Thyroid gland (tissue), 4 donors: Measurements from ENCODE around the gene TMED5. TPM values are rescaled to one million over a fixed set of nuclear protein-coding genes. Genes with fewer than 3 reads are reported as not detected.
A peak's percentile ranks its signal among the peaks of the same experiment; 100 is the strongest.
"Not testable (repeated sequence)": the region's sequence is repeated elsewhere in the genome, so short reads cannot be mapped to it uniquely, and the experiment has no call there.

Source experiments
- DNase-seq, 2 donors: peaks; one replicate each; pipeline ENCODE4 v3.0.0-alpha.2; 2019
- H3K27ac ChIP-seq, 3 donors: fragments of 200-600 bp; sonication (generic); 1 replicate in 2 of 3; 2 replicates in 1 of 3; pipeline ENCODE4 v1.5.1; 2016 to 2019; ENCODE audit warnings: mild to moderate bottlenecking in 1 of 3, moderate library complexity in 1 of 3
- H3K27me3 ChIP-seq: fragments of 200-600 bp; sonication (generic); one replicate; pipeline ENCODE4 v1.5.1; 2019
- H3K36me3 ChIP-seq, 2 donors: fragments of 200-600 bp; sonication (generic); one replicate each; pipeline ENCODE4 v1.5.1; 2016 to 2019
- H3K4me1 ChIP-seq, 2 donors: fragments of 200-600 bp; sonication (generic); one replicate each; pipeline ENCODE4 v1.5.1; 2017 to 2019
- H3K4me3 ChIP-seq, 3 donors: fragments of 200-600 bp; sonication (generic); replicated peaks in 1 of 3; 1 replicate in 2 of 3; 2 replicates in 1 of 3; pipeline ENCODE4 v1.5.1; 2016; ENCODE audit warnings: mild to moderate bottlenecking in 1 of 3
- H3K9me3 ChIP-seq: fragments of 200-600 bp; sonication (generic); one replicate; pipeline ENCODE4 v1.5.1; 2017
- POLR2A ChIP-seq, 2 donors: fragments of 450-650 bp; IDR thresholded peaks; one replicate each; pipeline ENCODE4 v1.6.1; 2017; ENCODE audit warnings: antibody characterized with exemption in 2 of 2, mild to moderate bottlenecking in 2 of 2, moderate library complexity in 1 of 2
- WGBS, 2 donors: methylation state at CpG; one replicate each; pipeline ENCODE4 v1.1.5; 2017; 5-methylcytosine and 5-hydroxymethylcytosine counted together
- intact Hi-C: fragments of 100-400 bp; cut with DNase I; formaldehyde crosslinking; loops from one replicate; pipeline ENCODE4 v1.15.1; 2023
- total RNA-seq, 4 donors: library from RNA; depleted of rRNA; stranded (reverse); fragments of >200 nt; gene quantifications; one replicate each; pipeline ENCODE4 v1.2.3, GENCODE V29; 2016
- TF ChIP-seq, protein P1 (sequence below), 6 experiments: fragments of 200-600 bp in 3 of 6; fragments of 450-650 bp in 3 of 6; sonication (generic) in 3 of 6; IDR thresholded peaks; one replicate each; pipeline ENCODE4 v1.5.1; 2016 to 2019; ENCODE audit warnings: antibody characterized with exemption in 6 of 6, mild to moderate bottlenecking in 2 of 6, inconsistent platforms in 1 of 6, moderate library complexity in 1 of 6

Gene TMED5
- total RNA-seq, result 100 to 1,000 TPM in 1 of 4 donors, 10 to 100 TPM in 3; 96.6 to 100 (median 96.9) TPM

DNA sequence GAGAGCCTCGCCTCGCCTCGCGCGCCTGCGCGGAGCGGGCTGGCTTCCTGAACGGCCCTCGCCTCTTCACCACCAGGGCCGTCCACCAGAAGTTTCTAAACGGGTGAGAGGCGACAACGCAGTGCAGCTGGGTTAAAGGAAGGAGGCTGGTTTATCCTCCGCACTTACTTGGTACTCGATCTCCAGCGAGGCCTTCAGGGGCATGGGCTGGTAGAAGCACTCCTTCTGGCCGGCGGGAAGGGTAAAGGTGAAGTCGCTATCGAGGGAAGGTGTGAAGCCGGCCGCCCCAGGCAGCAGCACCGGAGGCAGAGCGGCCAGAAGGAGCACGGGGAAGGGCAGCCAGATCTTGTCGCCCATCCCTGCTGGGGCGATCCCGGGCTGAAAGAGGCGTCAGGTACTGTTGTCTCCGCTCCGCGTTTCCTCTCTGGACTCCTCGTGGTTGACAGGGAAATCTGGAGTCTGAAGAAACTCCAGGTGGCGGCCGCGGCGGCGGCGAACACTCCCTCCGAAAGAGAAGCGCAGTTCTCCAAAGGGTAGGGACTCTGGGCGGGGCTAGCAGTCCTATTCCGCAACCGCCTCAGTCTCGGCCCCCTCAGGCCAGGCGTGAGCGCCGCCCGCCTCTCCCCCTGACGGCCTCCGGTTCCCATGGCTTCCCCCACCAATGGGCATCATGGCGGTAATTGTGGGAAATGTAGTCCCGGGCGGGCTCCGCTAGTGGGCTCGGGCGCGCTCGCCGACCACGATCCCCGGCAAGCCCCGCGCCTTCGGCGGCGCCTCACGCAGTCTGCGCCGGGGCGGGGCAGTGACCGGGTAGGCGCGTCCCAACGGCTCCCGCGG lies at the start of gene TMED5:
TSS of gene TMED5 (minus strand) at position 528 of the 837 bp plus-strand sequence. CDS start at position 357, 171 bp downstream.
- Histone ChIP-seq H3K27me3 (no peaks in the 10 kb centered on the region), H3K4me3 (peak within 1 kb of the TSS; percentile 27 to 93 (median 89)), H3K9me3 (no peaks in the 10 kb centered on the region), H3K4me1 (peaks cover 14 to 15% of the 10 kb centered on the region in 2 donors), H3K27ac (peak within 1 kb of the TSS; percentile 92 to 100 (median 99)), H3K36me3 (no peaks in the 10 kb centered on the region)
- intact Hi-C loops, result no loop called here
- TF ChIP-seq, protein P1, sequence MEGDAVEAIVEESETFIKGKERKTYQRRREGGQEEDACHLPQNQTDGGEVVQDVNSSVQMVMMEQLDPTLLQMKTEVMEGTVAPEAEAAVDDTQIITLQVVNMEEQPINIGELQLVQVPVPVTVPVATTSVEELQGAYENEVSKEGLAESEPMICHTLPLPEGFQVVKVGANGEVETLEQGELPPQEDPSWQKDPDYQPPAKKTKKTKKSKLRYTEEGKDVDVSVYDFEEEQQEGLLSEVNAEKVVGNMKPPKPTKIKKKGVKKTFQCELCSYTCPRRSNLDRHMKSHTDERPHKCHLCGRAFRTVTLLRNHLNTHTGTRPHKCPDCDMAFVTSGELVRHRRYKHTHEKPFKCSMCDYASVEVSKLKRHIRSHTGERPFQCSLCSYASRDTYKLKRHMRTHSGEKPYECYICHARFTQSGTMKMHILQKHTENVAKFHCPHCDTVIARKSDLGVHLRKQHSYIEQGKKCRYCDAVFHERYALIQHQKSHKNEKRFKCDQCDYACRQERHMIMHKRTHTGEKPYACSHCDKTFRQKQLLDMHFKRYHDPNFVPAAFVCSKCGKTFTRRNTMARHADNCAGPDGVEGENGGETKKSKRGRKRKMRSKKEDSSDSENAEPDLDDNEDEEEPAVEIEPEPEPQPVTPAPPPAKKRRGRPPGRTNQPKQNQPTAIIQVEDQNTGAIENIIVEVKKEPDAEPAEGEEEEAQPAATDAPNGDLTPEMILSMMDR (IDR thresholded peaks at IDR 0.05), result peak in 2 of 6 experiments; percentile 48 to 59
- peak; percentile 67 to 97 for TF ChIP-seq POLR2A (IDR thresholded peaks at IDR 0.05)
- DNase-seq, result peak; percentile 98
- 0% methylated on average over 35 to 46 of the region's 78 CpGs for WGBS, 2 donors

DNA sequence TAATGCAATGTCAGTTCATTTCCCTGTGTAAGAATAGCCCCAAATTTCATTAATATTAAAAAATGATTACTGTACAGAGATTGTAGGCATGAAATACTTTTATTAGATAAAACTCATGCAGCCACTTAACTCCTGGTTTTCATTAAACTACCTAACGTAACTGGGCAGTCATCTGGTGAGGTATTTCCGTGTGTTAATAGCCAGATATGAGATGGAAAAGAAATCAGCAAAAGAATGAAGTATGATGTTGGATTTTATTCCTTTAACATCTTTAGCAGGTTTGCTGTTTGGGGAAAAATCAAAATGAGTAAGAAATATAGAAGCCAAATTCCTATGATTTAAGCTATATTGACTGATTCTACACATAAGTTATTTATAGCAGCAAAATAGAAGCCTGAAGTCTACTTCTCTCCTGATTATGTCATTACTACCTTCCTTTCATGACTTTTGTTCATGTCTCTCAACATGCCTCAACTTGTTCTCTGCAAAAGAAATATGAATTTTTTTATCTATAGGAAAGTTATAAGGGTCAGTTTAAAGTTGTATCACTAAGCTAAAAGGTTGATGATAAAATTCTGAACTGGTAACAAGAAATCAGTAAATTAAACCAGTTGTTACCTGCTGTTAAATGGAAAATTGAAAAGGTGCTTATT lies 42.9 kb upstream of the TMED5 start:
- Histone ChIP-seq H3K4me3 (no peak overlapping the region), H3K9me3 (no peaks in the 10 kb centered on the region), H3K27me3 (no peaks in the 10 kb centered on the region), H3K27ac (no peak overlapping the region), H3K36me3 (no peaks in the 10 kb centered on the region), H3K4me1 (no peaks in the 10 kb centered on the region)
- DNase-seq, result no peak
- no peak for TF ChIP-seq POLR2A (IDR thresholded peaks at IDR 0.05)
- TF ChIP-seq, protein P1 (IDR thresholded peaks at IDR 0.05), result no peak
- WGBS, 2 donors, result 94 to 99% methylated on average over 2 of the region's 2 CpGs
- intact Hi-C loops, result loop anchor here (5.0 kb wide), 1 partner anchor 86 kb away; no protein-coding TSS in a partner anchor

DNA sequence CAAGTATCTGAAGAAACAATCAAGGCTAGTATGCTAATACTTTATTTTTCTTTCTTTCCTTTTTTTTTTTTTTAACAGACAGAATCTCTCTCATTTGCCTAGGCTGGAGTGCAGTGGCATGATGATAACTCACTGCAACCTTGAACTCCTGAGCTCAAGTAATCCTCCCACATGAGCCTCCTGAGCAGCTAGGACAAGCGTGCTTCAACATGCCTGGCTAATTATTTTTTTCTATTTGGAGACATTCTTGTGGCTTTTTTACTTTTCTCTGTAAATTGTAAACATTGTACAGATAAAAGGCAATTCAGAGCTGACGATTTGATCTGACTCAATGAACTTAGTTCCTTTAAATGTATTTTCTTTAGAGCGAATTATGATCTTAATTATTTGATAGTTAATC lies 41.7 kb upstream of the TMED5 start:
- Histone ChIP-seq H3K9me3 (no peaks in the 10 kb centered on the region), H3K4me1 (no peaks in the 10 kb centered on the region), H3K4me3 (no peak overlapping the region), H3K27ac (no peak overlapping the region), H3K36me3 (no peaks in the 10 kb centered on the region), H3K27me3 (no peaks in the 10 kb centered on the region)
- DNase-seq, result no peak
- 92 to 96% methylated on average over 3 of the region's 3 CpGs for WGBS, 2 donors
- TF ChIP-seq, protein P1 (IDR thresholded peaks at IDR 0.05), result no peak
- no peak for TF ChIP-seq POLR2A (IDR thresholded peaks at IDR 0.05)
- intact Hi-C loops, result loop anchor here (5.0 kb wide), 1 partner anchor 85 kb away; no protein-coding TSS in a partner anchor

DNA sequence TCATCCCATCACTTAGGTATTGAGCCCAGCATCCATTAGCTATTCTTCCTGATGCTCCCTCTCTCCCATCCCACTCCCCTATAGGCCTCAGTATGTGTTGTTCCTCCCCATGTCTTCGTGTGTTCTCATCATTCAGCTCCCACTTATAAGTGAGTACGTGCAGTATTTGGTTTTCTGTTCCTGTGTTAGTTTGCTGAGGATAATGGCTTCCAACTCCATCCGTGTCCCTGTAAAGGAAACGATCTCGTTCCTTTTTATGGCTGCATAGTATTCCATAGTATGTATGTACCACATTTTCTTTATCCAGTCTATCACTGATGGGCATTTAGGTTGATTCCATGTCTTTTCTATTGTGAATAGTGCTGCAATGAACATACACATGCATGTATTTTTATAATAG lies 40.5 kb upstream of the TMED5 start:
- 94 to 98% methylated on average over 5 of the region's 5 CpGs for WGBS, 2 donors
- H3K9me3 ChIP-seq, H3K36me3 ChIP-seq, H3K27me3 ChIP-seq, H3K4me3 ChIP-seq, H3K4me1 ChIP-seq, H3K27ac ChIP-seq, DNase-seq: not testable (repeated sequence)
- intact Hi-C loops, result loop anchor here (5.0 kb wide), 1 partner anchor 83 kb away; no protein-coding TSS in a partner anchor

DNA sequence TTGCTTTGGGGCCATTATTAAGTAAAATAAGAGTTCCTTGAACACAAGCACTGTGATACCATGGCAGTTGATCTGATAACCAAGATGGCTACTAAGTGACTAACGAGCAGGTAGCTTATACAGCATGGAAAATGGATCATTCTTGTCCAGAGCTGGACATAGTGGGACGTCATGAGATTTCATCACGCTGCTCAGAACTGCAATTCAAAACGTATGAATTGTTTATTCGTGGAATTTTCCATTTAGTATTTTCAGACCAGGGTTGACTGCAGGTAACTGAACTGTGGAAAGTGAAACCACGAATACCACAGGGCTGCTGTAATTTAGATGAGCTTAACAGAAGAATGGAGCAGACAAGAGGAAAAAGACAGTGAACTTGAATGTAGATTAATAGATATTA lies 39.2 kb upstream of the TMED5 start:
- H3K27ac ChIP-seq, result no peak overlapping the region
- no peaks in the 10 kb centered on the region for H3K27me3 ChIP-seq
- TF ChIP-seq, protein P1 (IDR thresholded peaks at IDR 0.05), result no peak
- no peak for TF ChIP-seq POLR2A (IDR thresholded peaks at IDR 0.05)
- no peak overlapping the region for H3K4me3 ChIP-seq
- DNase-seq, result no peak
- intact Hi-C loops, result no loop called here
- 93 to 96% methylated on average over 6 of the region's 6 CpGs for WGBS, 2 donors
- H3K36me3 ChIP-seq, result no peaks in the 10 kb centered on the region
- no peaks in the 10 kb centered on the region for H3K4me1 ChIP-seq
- no peaks in the 10 kb centered on the region for H3K9me3 ChIP-seq
